Breast epithelium (tissue), 3 donors: Measurements from ENCODE around the gene FHL1.

Experiments
- CTCF ChIP-seq, 3 donors: fragments of 450-650 bp; IDR thresholded peaks; one replicate each; pipeline ENCODE4 v1.5.1; 2016 to 2017; ENCODE audit warnings: antibody characterized with exemption in 3 of 3, mild to moderate bottlenecking in 3 of 3, moderate library complexity in 3 of 3
- POLR2A ChIP-seq: fragments of 450-650 bp; IDR thresholded peaks from one replicate; pipeline ENCODE4 v1.6.1; 2016; ENCODE audit warnings: antibody characterized with exemption, mild to moderate bottlenecking, moderate library complexity
- POLR2AphosphoS5 ChIP-seq, 3 donors: sonication (generic); formaldehyde crosslinking; IDR thresholded peaks; one replicate each; pipeline ENCODE4 v1.6.1; 2017; ENCODE audit warnings: antibody characterized with exemption in 3 of 3

GRCh38 chrX:136146614-136147314 is 569 bp upstream of the FHL1 start:
- TF ChIP-seq CTCF (IDR thresholded peaks at IDR 0.05) (no peak), POLR2AphosphoS5 (IDR thresholded peaks at IDR 0.05) (no peak), POLR2A (no peak)
